Measurements from ENCODE around the gene SLC66A1.

The SLC66A1 gene

GRCh38 chr1:19325958-19326747 lies 14.0 kb downstream of the SLC66A1 start:
- no peak for DNase-seq (ENCODE audit: low read depth)

DNA sequence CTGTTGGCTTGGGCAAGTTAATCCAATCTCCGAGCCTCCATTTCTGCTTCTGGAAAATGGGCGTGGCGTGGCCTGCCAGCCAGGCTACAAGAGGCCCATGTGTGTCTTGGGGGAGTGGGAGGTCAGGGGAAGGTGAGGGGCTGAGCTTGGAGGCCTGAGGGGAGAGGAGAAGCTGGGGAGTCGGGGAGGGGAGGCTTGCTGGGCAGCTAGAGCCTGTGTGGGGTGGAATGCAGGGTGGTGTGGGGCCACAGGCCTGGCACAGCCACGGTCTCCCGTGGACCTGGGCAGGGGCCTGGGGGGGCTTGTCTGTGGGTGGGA lies 14.6 kb downstream of the SLC66A1 start:
- DNase-seq (ENCODE audit: low read depth), result no peak

DNA sequence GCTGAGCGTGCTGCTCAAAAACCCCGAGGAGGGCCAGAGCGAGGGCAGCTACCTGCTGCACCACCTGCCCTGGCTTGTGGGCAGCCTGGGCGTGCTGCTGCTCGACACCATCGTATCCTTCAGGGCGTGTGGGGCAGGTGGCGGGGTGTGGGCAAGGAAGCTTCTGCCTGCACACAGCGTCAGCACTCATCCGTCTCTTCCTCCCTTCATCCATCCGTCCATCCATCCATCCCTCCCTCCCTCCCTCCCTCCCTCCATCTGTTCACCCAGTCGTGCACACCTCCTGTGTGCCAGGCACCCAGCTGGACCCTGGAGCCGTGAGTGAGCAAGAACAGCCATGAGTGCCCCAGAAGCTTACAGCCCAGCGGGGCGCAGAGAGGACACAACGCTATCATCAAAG lies 15.2 kb downstream of the SLC66A1 start:
- DNase-seq (ENCODE audit: low read depth), result no peak

DNA sequence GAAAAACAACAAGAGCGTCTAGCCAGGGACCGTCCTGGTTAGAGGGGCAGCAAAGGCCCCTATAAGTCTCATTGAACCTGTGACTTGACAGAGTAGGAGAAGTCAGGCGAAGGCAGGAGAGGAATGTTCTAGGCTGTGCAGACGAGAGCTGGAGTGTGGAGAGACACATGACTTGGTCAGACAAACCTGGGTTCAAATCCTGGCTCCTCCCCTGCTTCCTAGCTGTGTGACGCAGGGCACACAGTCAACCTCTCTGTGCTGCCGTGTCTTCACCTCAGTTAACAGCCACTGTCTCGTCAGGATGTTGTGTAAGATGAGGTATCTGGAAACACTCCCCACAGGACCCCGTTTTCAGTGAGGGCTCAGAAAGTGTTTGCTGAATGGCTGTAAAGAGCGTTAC lies 15.6 kb downstream of the SLC66A1 start:
- no peak for DNase-seq (ENCODE audit: low read depth)

- no peak for DNase-seq (ENCODE audit: low read depth)
These were observed 16.4 kb downstream of the SLC66A1 start for GRCh38 chr1:19328486-19328885.

DNA sequence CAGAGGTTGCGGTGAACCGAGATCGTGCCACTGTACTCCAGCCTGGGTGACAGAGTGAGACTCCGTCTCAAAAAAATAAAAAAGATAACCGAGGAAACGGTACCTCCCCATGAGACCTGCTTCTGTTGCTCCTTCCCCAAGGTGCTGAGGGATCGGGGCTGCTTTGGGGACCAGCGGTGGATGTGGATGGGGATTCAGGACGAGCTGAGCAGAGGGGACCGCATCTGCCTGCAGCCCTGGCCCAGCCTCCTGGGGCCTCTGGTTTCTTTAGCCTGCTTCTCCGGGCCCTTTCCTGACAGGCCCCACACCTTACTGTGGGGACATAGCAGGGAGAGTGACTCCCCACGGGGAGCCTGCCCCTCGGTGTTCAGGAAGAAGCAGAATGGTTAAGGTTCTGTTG lies 17.1 kb downstream of the SLC66A1 start:
- DNase-seq (ENCODE audit: low read depth), result no peak

DNA sequence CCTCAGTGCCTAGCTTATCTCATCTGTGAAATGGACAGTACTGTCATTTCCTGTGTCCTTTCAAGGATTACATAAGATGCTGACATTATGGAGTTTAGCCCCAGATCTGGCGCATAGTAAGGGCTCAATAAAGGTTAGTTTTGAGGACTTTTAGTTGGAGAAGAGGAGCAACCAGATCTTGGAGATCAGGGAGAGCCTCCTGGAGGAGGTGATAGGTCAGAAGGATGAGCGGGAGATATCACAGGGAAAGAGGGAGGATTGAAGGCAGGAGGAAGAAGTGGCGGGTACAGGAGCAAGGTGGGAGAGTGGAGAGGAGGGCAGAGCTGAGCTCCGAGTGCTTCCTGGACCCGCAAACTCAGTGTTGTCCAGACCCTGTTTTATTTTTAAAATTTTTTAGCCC lies 17.5 kb downstream of the SLC66A1 start:
- DNase-seq (ENCODE audit: low read depth), result no peak

GRCh38 chr1:19330449-19331135 lies 18.5 kb downstream of the SLC66A1 start:
- no peak for DNase-seq (ENCODE audit: low read depth)

GRCh38 chr1:19331262-19331878 lies 19.2 kb downstream of the SLC66A1 start:
- no peak for DNase-seq (ENCODE audit: low read depth)

DNA sequence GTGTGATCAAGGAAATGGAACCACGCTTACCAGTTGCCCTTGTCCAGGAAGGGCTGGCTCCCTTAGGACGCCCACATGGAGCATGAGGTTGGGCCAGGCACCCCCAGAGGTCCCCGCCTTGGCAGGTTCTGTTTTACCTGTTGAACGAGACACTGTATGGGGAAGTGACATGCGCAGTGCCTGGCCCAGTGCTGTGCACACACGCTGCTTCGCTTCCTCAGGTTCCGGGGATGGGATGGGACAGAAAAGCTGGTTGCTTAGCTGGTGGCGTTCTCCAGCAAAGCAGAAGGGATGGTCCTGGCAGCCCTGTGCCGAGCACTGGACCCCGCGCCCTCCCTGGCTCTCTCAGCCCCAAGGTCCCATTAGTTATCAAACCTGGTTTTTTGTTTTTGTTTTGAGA lies 20.7 kb downstream of the SLC66A1 start:
- no peak for DNase-seq (ENCODE audit: low read depth)

- no peak for DNase-seq (ENCODE audit: low read depth)
These were observed 21.6 kb downstream of the SLC66A1 start for GRCh38 chr1:19333587-19334354.

DNA sequence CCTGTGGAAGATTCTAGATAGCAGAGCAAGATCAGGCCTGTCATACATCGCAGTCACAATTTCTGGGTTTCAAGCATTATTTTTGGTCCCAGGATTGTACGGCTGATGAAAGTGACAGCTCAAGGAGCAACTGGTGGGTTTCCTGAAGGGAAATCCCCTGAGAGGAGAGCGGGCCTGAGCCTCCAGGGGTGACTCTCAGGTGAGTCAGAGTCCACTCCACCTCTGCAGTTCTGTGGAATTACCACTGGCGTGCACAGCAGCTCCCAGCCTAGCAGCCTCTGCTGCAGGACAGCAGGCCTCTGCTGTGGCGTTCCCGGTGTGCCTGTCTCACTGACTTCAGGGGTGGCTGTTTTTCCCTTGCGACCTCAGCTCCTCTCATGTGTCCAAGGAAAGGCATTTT lies 24.4 kb downstream of the SLC66A1 start:
- DNase-seq (ENCODE audit: low read depth), result peak; percentile 49

DNA sequence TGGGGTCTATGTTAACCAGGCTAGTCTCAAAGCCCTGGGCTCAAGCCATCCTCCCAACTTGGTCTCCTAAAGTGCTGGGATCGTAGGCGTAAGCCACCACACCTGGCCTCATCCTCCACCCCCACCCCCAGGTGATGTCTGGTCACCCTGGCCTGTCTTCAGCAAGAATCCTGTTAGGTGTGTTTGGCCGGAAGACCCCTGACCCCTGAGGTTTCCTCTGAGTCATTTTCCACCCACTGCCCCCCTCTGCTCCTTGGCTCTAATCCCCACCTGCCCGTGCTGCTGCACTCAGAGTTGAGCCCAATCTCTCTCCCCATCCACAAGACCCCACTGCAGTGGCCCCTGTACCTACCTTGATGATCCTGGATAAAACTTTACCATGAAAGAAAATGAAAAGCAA lies 25.2 kb downstream of the SLC66A1 start:
- no peak for DNase-seq (ENCODE audit: low read depth)

- no peak for DNase-seq (ENCODE audit: low read depth)
These were observed 26.2 kb downstream of the SLC66A1 start for GRCh38 chr1:19338323-19338762.

DNA sequence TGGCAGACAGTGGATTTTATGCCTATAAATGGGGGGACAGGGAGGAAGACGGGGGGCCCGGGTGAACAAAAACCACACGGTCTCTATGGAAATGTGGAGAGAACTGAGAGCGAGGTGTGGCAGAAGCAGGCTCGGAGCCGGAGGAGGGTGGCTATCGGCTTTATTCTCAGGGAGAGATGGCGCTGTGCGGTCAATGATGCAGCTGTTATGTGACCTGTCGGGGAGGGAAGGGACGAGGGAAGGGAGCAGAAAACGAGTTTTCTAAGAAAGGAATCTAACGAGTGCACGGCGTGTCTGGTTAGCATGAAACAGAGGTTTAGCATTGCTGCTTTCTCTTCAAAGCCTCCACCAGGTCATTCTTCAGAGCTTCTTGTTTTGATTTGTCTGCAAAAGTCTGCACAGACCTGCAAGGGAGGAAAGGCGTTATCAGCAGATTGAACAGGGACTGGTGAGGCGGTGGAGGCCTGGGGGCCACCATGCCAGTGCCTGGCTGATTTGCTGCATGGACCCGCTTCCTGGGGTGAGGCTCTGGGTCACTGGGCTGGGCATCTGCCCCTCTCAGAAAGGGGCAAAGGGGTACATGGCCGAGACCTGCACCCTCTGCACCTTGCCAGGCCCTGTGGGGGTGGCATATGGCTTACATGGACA lies 27.2 kb downstream of the SLC66A1 start:
- no peak for DNase-seq (ENCODE audit: low read depth)

DNA sequence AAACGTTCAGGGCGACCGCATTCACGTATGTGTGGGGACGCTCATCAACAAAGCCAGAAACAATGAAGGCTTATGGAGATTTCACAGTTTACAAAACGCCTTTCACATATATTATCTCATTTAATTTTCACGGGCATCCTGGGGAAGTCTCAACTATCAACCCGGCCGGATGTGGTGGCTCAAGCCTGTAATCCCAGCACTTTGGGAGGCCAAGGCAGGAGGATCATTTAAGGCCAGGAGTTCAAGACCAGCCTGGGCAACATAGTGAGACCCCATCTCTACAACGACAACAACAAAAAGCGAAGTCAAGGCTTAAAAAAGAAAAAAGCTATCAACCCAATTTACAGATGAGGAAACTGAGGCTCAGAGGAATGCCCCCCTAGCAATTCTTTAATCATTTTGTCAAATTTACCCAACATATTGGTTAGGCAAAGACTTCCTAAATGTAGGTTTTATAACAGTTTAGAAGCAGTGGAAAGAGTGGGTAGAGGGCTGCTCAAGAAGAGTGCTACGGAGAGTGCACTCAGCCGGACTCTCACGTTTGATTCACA lies 28.3 kb downstream of the SLC66A1 start:
- DNase-seq (ENCODE audit: low read depth), result no peak

- peak; percentile 68 for DNase-seq (ENCODE audit: low read depth)
These were observed 29.3 kb downstream of the SLC66A1 start for GRCh38 chr1:19341201-19342061.

- DNase-seq (ENCODE audit: low read depth), result no peak
These were observed 30.1 kb downstream of the SLC66A1 start for GRCh38 chr1:19342062-19342750.

GRCh38 chr1:19342894-19343616 lies 30.9 kb downstream of the SLC66A1 start:
- DNase-seq (ENCODE audit: low read depth), result no peak

All from stimulated activated CD8-positive, alpha-beta memory T cell treated with anti-CD3 and anti-CD28 coated beads, Interleukin-4, amount 100 ng/mL, for 24 hours (primary cell).